CD14-positive monocyte (primary cell): Measurements from ENCODE around the gene AKR1B1. TPM values are rescaled to one million over a fixed set of nuclear protein-coding genes. Genes with fewer than 3 reads are reported as not detected.

Experiments used
- DNase-seq, 3 donors: peaks; one replicate each; pipeline ENCODE4 v3.0.0-alpha.2; 2011 to 2022
- H2AFZ ChIP-seq: 2 replicates; pipeline ENCODE4 v1.6.0; 2012; ENCODE audit warnings: mild to moderate bottlenecking, low read depth, low read length, inconsistent platforms; ENCODE audit not compliant: insufficient read depth, poor library complexity, severe bottlenecking
- H3K27ac ChIP-seq, 2 donors: 1 replicate in 1 of 2; 2 replicates in 1 of 2; pipeline ENCODE4 v1.5.1; 2012 to 2013; ENCODE audit warnings: low read length in 2 of 2, control low read depth in 1 of 2, inconsistent platforms in 1 of 2, low read depth in 1 of 2, mild to moderate bottlenecking in 1 of 2
- H3K27me3 ChIP-seq, 2 donors: one replicate each; pipeline versions ENCODE4 v1.6.0 to v1.6.1; 2011 to 2013; ENCODE audit warnings: low read length in 2 of 2; ENCODE audit not compliant: control insufficient read depth in 2 of 2, insufficient read depth in 2 of 2
- H3K36me3 ChIP-seq, 2 donors: replicated peaks in 1 of 2; 1 replicate in 1 of 2; 2 replicates in 1 of 2; pipeline versions ENCODE4 v1.5.1 to v1.6.1; 2012 to 2013; ENCODE audit warnings: low read length in 2 of 2, control low read depth in 1 of 2, inconsistent platforms in 1 of 2, mild to moderate bottlenecking in 1 of 2; ENCODE audit not compliant: insufficient read depth in 2 of 2, control insufficient read depth in 1 of 2
- H3K4me1 ChIP-seq, 2 donors: 1 replicate in 1 of 2; 2 replicates in 1 of 2; pipeline versions ENCODE4 v1.5.1 to v1.6.1; 2012 to 2013; ENCODE audit warnings: low read length in 2 of 2, control low read depth in 1 of 2, inconsistent platforms in 1 of 2, mild to moderate bottlenecking in 1 of 2, moderate library complexity in 1 of 2; ENCODE audit not compliant: insufficient read depth in 2 of 2, control insufficient read depth in 1 of 2
- H3K4me2 ChIP-seq: replicated peaks from 2 replicates; pipeline ENCODE3; 2012; ENCODE audit warnings: low read length, moderate library complexity, mild to moderate bottlenecking; ENCODE audit not compliant: poor library complexity, severe bottlenecking; ENCODE audit errors: extremely low read depth
- H3K4me3 ChIP-seq, 3 experiments: fragments of 200-600 bp in 1 of 3; sonication (generic) in 1 of 3; replicated peaks in 1 of 3; 1 replicate in 2 of 3; 2 replicates in 1 of 3; pipeline ENCODE4 v1.5.1; 2011 to 2013; ENCODE audit warnings: low read length in 3 of 3, mild to moderate bottlenecking in 3 of 3, control low read depth in 2 of 3, low read depth in 2 of 3, inconsistent platforms in 1 of 3, moderate library complexity in 1 of 3
- H3K79me2 ChIP-seq: 2 replicates; pipeline ENCODE4 v1.6.0; 2012; ENCODE audit warnings: mild to moderate bottlenecking, control low read depth, inconsistent platforms, low read length, moderate library complexity; ENCODE audit not compliant: insufficient read depth
- H3K9ac ChIP-seq: 2 replicates; pipeline ENCODE4 v1.6.0; 2017; ENCODE audit warnings: low read length, mild to moderate bottlenecking; ENCODE audit not compliant: insufficient read depth, poor library complexity, severe bottlenecking
- H3K9me3 ChIP-seq, 2 donors: replicated peaks in 1 of 2; 1 replicate in 1 of 2; 2 replicates in 1 of 2; pipeline versions ENCODE4 v1.5.1 to v1.6.1; 2012 to 2013; ENCODE audit warnings: low read length in 2 of 2, control low read depth in 1 of 2; ENCODE audit not compliant: control insufficient read depth in 1 of 2, insufficient read depth in 1 of 2
- H4K20me1 ChIP-seq: 2 replicates; pipeline ENCODE4 v1.6.0; 2012; ENCODE audit warnings: mild to moderate bottlenecking, low read length, control low read depth, moderate library complexity; ENCODE audit not compliant: insufficient read depth
- H3K27ac Mint-ChIP-seq, 7 donors: one replicate each; pipeline ENCODE4 v1.8.0; 2020; ENCODE audit warnings: mild to moderate bottlenecking in 7 of 7, mixed read lengths in 7 of 7, moderate library complexity in 6 of 7, inconsistent platforms in 2 of 7
- H3K27me3 Mint-ChIP-seq, 3 donors: one replicate each; pipeline ENCODE4 v1.8.0; 2021 to 2022; ENCODE audit warnings: low read depth in 3 of 3, mild to moderate bottlenecking in 3 of 3, mixed read lengths in 3 of 3, moderate library complexity in 3 of 3, inconsistent platforms in 1 of 3
- H3K36me3 Mint-ChIP-seq, 2 donors: one replicate each; pipeline ENCODE4 v1.8.0; 2020; ENCODE audit warnings: mixed read lengths in 2 of 2, inconsistent platforms in 1 of 2, mild to moderate bottlenecking in 1 of 2
- H3K4me1 Mint-ChIP-seq: one replicate; pipeline ENCODE4 v1.8.0; 2020; ENCODE audit warnings: mild to moderate bottlenecking, mixed read lengths
- H3K4me3 Mint-ChIP-seq, 2 donors: one replicate each; pipeline ENCODE4 v1.8.0; 2020; ENCODE audit warnings: mild to moderate bottlenecking in 2 of 2, mixed read lengths in 2 of 2, moderate library complexity in 1 of 2
- H3K9me3 Mint-ChIP-seq, 7 donors: one replicate each; pipeline ENCODE4 v1.8.0; 2020 to 2022; ENCODE audit warnings: mixed read lengths in 7 of 7, mild to moderate bottlenecking in 6 of 7, moderate library complexity in 6 of 7, inconsistent platforms in 2 of 7
- WGBS: methylation state at CpG from one replicate; pipeline ENCODE4 v1.1.5; 2013; ENCODE audit warnings: missing lambda C conversion rate; ENCODE audit not compliant: insufficient coverage; 5-methylcytosine and 5-hydroxymethylcytosine counted together
- intact Hi-C, 2 donors: fragments of 100-400 bp; cut with micrococcal nuclease; formaldehyde crosslinking; loops; one replicate each; pipeline versions ENCODE4 v1.15.0 to v1.15.1; 2023
- polyA plus RNA-seq, 3 donors: library from polyadenylated mRNA; depleted of rRNA in 1 of 3; unstranded in 2 of 3; stranded (reverse) in 1 of 3; fragments of 300-500 nt in 2 of 3; fragments of >200 nt in 1 of 3; fragmentation: Illumina TruSeq in 2 of 3; gene quantifications; 1 replicate in 2 of 3; 2 replicates in 1 of 3; pipeline ENCODE4 v1.2.3, GENCODE V29; 2012 to 2021
- TF ChIP-seq, protein P1 (sequence below): fragments of 200-600 bp; IDR thresholded peaks from one replicate; pipeline ENCODE4 v1.8.0; 2022; ENCODE audit warnings: antibody characterized with exemption, mild to moderate bottlenecking

AKR1B1 gene
- polyA plus RNA-seq, 3 donors = 50.1 to 66.4 (median 62.6) TPM

GRCh38 chr7:134444198-134444960, 14.5 kb downstream of the AKR1B1 start:
- WGBS = 52% methylated on average over 6 of the region's 9 CpGs

DNA sequence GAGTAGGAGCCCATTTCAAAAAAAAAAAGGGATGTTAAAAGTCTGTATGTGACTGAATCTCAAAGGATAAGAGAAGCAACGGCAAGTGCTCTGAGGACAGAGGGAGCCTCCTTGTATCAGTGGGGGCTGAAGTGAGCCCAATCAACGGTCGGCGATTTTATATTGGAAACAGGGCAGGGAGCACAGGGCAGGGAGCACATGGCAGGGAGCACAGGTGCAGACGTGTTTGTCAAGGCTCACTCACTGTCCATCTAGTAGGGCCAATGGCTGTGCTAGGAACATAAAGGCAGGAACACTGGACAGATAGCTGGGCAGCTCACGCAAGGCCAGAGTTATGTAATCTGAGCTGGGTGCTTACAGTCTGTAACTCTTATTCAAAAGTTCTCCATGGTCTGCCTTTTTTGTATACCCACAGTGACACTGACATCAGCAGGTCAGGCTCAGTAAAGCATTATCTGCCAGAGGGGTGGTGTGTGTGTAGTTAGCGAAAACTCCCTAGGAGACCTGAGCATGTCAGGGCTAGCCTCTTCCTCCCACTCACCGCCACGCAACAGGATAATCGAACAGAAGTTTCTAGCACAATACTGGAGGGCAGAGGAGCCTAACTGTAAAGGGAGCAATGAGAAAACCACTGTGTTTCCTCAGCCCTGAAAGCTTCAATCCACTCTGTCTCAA, 15.4 kb downstream of the AKR1B1 start:
- Histone ChIP-seq H3K4me2 (no peak overlapping the region), H3K36me3 (peaks cover 19 to 67% of the 10 kb centered on the region in 2 donors), H2AFZ (peak overlapping the region; percentile 48), H3K27me3 (no peaks in the 10 kb centered on the region), H3K9me3 (peaks cover 0 to 4% of the 10 kb centered on the region in 2 donors), H3K9ac (no peak overlapping the region), H3K4me3 (no peak overlapping the region), H3K4me1 (peaks cover 29% of the 10 kb centered on the region in 2 donors), H3K79me2 (no peaks in the 10 kb centered on the region), H3K27ac (peak overlapping the region; percentile 56 to 62), H4K20me1 (no peaks in the 10 kb centered on the region)
- TF ChIP-seq, protein P1, sequence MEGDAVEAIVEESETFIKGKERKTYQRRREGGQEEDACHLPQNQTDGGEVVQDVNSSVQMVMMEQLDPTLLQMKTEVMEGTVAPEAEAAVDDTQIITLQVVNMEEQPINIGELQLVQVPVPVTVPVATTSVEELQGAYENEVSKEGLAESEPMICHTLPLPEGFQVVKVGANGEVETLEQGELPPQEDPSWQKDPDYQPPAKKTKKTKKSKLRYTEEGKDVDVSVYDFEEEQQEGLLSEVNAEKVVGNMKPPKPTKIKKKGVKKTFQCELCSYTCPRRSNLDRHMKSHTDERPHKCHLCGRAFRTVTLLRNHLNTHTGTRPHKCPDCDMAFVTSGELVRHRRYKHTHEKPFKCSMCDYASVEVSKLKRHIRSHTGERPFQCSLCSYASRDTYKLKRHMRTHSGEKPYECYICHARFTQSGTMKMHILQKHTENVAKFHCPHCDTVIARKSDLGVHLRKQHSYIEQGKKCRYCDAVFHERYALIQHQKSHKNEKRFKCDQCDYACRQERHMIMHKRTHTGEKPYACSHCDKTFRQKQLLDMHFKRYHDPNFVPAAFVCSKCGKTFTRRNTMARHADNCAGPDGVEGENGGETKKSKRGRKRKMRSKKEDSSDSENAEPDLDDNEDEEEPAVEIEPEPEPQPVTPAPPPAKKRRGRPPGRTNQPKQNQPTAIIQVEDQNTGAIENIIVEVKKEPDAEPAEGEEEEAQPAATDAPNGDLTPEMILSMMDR = no peak
- Mint-ChIP-seq H3K4me3 (no peak overlapping the region), H3K27me3 (peaks cover 0 to 4% (median 0%) of the 10 kb centered on the region in 3 donors), H3K36me3 (peaks cover 51 to 64% of the 10 kb centered on the region in 2 donors), H3K9me3 (peaks cover 0 to 9% (median 2%) of the 10 kb centered on the region in 7 donors), H3K27ac (peak overlapping the region in 6 of 7 donors; percentile 70 to 93 (median 82)), H3K4me1 (peaks cover 34% of the 10 kb centered on the region)
- intact Hi-C loops = no loop called here
- no peak for DNase-seq
- 95% methylated on average over 6 of the region's 10 CpGs for WGBS

More at GRCh38 chr7:134444198-134444960, 14.5 kb downstream of the AKR1B1 start:
- TF ChIP-seq, protein P1 = no peak
- H3K4me2 ChIP-seq = peak overlapping the region; percentile 14
- peak overlapping the region; percentile 48 for H2AFZ ChIP-seq
- H3K27ac ChIP-seq = peak overlapping the region; percentile 62
- intact Hi-C loops = no loop called here
- no peaks in the 10 kb centered on the region for H3K27me3 ChIP-seq
- peaks cover 35% of the 10 kb centered on the region in 2 donors for H3K4me1 ChIP-seq
- peaks cover 0 to 4% (median 0%) of the 10 kb centered on the region in 3 donors for H3K27me3 Mint-ChIP-seq
- H4K20me1 ChIP-seq = no peaks in the 10 kb centered on the region
- peaks cover 0 to 1% (median 0%) of the 10 kb centered on the region in 7 donors for H3K9me3 Mint-ChIP-seq
- peak overlapping the region; percentile 61 to 93 (median 82) for H3K27ac Mint-ChIP-seq
- no peaks in the 10 kb centered on the region for H3K79me2 ChIP-seq
- peak overlapping the region; percentile 18 for H3K9ac ChIP-seq
- H3K4me3 Mint-ChIP-seq = peak overlapping the region in 1 of 2 donors; percentile 53
- no peak overlapping the region for H3K4me3 ChIP-seq
- peaks cover 40% of the 10 kb centered on the region for H3K4me1 Mint-ChIP-seq
- H3K9me3 ChIP-seq = no peaks in the 10 kb centered on the region
- DNase-seq = peak; percentile 32 to 60 (median 48)
- peaks cover 56 to 69% of the 10 kb centered on the region in 2 donors for H3K36me3 Mint-ChIP-seq
- H3K36me3 ChIP-seq = peaks cover 19 to 67% of the 10 kb centered on the region in 2 donors
